ENCODE data around the gene TRMT5.

- no peak for TF ChIP-seq POLR2A (IDR thresholded peaks at IDR 0.05)
- TF ChIP-seq CTCF (IDR thresholded peaks at IDR 0.05), result no peak
Measured at GRCh38 chr14:61026526-61026925, 45.6 kb upstream of the TRMT5 start.
